Heart right ventricle (tissue), 16 donors: ENCODE measurements around the gene NPAS2. TPM values are rescaled to one million over a fixed set of nuclear protein-coding genes. Genes with fewer than 3 reads are reported as not detected.

Experiments used
- ATAC-seq, 8 donors: fragments of 200-7000 bp; cut with Tn5 transposase; one replicate each; pipeline ENCODE4 v1.9.1; 2020; ENCODE audit warnings: mild to moderate bottlenecking in 8 of 8, moderate library complexity in 8 of 8, moderate number of reproducible peaks in 1 of 8
- DNase-seq, 2 donors: peaks; one replicate each; pipeline ENCODE4 v3.0.0-alpha.2; 2020
- H3K27ac ChIP-seq, 10 donors: fragments of 200-600 bp; sonication (generic) in 2 of 10; one replicate each; pipeline versions ENCODE4 v1.5.0 to v1.8.0; 2020 to 2022; ENCODE audit warnings: mild to moderate bottlenecking in 3 of 10
- H3K27me3 ChIP-seq, 7 donors: fragments of 200-600 bp; one replicate each; pipeline ENCODE4 v1.8.0; 2021 to 2022; ENCODE audit warnings: mild to moderate bottlenecking in 2 of 7
- H3K36me3 ChIP-seq, 9 donors: fragments of 200-600 bp; sonication (generic) in 1 of 9; one replicate each; pipeline versions ENCODE4 v1.5.0 to v1.8.0; 2020 to 2022; ENCODE audit warnings: mild to moderate bottlenecking in 2 of 9
- H3K4me1 ChIP-seq, 9 donors: fragments of 200-600 bp; sonication (generic) in 1 of 9; one replicate each; pipeline versions ENCODE4 v1.5.0 to v1.8.0; 2020 to 2022; ENCODE audit warnings: mild to moderate bottlenecking in 4 of 9
- H3K4me3 ChIP-seq, 10 donors: fragments of 200-600 bp; sonication (generic) in 2 of 10; one replicate each; pipeline versions ENCODE4 v1.5.0 to v1.8.0; 2020 to 2022; ENCODE audit warnings: mild to moderate bottlenecking in 7 of 10, moderate library complexity in 2 of 10
- H3K9me3 ChIP-seq, 11 donors: fragments of 200-600 bp in 10 of 11; sonication (generic) in 2 of 11; one replicate each; pipeline versions ENCODE4 v1.5.0 to v1.8.0; 2013 to 2022; ENCODE audit warnings: mild to moderate bottlenecking in 2 of 11, control low read depth in 1 of 11, moderate library complexity in 1 of 11
- CTCF ChIP-seq, 9 donors: fragments of 200-600 bp; sonication (generic) in 2 of 9; IDR thresholded peaks; one replicate each; pipeline versions ENCODE4 v1.5.0 to v1.8.0; 2021 to 2022; ENCODE audit warnings: antibody characterized with exemption in 9 of 9, mild to moderate bottlenecking in 5 of 9, moderate library complexity in 1 of 9
- WGBS, 2 donors: extraction: QIAGEN DNeasy Blood & Tissue Kit; methylation state at CpG; one replicate each; pipeline ENCODE4 v1.1.7; 2013; ENCODE audit warnings: inconsistent platforms in 1 of 2; 5-methylcytosine and 5-hydroxymethylcytosine counted together
- intact Hi-C, 10 donors: fragments of 100-400 bp; cut with DNase I; formaldehyde crosslinking; loops; one replicate each; pipeline versions ENCODE4 v1.11.1 to v1.14.2; 2022
- polyA plus RNA-seq, 2 donors: library from polyadenylated mRNA; stranded (reverse); fragments of 200-250 nt; gene quantifications; one replicate each; pipeline ENCODE4 v1.2.3, GENCODE V29; 2013
- total RNA-seq, 10 donors: library from RNA; stranded (reverse); fragmentation: NEBNext Ultra II Directional in 3 of 10; extraction: Animal tissue kit (Norgen Biotek cat#: 25700) in 3 of 10; gene quantifications; one replicate each; pipeline versions ENCODE4 v1.2.1 to v1.2.4, GENCODE V29; 2021 to 2023
- donor health status: Arrhythmogenic right ventricular cardiomyopathy.
- donor health status: ischemic (EF 13 %, LVEDD 7.1; RV severe dilation, severe dysfunction).
- donor health status: healthy with polysubstance abuse.
- donor health status: DM: no; HTN: yes; CAD: no.
- donor health status: DM: no; HTN: no; CAD: no.
- donor health status: ischemic (EF 25% LVEDD 6.9; RV normal size, moderate dysfunction).
- donor health status: ischemic (EF 25% LVEDD 5.7; RV mildly dilated, moderate dysfunction).
- donor health status: healthy.
- donor health status: DM: yes; HTN: yes; CAD: no.
- donor health status: Ischemic cardiomyopathy.
- donor health status: ischemic (EF 35%, LVEDD 5.7; RV mildly dilated, moderate dysfunction).
- donor health status: nonischemic (EF 11% LVEDD 7.7; RV severe dilation, severe dysfunction).
- donor health status: DM: yes; HTN: yes; CAD: no.
- donor health status: PGD.
- donor health status: ischemic (EF 29% LVEDD 5.4; RV normal size, mild dysfunction).
- donor health status: nonischemic (EF 23%, LVEDD 6.1; RV moderate dilation, normal function).

NPAS2 gene
- total and polyA plus RNA-seq, 12 donors: 32.1 to 70.1 (median 41.2) TPM

DNA sequence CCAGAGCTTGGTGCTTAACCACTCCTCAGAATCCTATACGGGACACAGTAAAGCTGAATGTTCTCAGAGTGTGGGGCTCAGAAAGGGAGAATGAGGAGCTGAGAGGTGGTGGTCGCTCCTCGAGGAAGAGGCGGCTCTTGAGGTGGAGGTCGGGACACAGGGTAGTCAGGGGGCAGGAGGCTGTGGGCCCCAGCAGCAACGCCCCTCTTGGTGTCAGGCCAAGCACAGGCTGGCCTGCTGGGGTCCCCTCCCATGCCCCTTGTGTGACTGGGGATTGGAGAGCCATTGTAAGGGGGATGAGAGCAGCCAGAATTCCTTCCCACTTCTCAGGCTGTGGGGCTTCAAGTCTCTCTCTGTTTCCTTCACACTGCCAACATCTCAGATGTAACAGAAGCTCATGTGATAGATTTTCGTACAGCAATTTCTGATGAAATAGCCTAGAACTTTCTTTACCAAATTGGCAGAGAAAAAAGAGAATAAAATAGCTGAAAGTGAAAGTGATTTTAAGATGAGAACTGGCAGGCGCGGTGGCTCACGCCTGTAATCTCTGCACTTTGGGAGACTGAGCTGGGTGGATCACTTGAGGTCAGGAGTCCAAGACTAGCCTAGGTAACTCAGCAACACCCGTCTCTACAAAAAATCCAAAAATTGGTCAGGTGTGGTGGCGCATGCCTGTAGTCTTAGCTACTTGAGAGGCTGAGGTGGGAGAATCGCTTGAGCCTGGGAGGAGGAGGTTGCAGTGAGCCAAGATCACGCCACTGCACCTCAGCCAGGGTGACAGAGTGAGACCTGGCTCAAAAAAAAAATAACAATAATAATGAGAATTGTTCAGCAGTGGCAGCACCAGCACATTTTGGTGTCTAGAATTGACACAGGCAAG, 121.1 kb downstream of the NPAS2 start:
- DNase-seq (no peak), ATAC-seq (no peak)
- TF ChIP-seq CTCF (IDR thresholded peaks at IDR 0.05): no peak
- H3K4me3 ChIP-seq: no peak overlapping the region
- intact Hi-C loops: no loop called here
- H3K27me3 ChIP-seq: no peaks in the 10 kb centered on the region
- H3K4me1 ChIP-seq: peaks cover 0 to 18% (median 12%) of the 10 kb centered on the region in 9 donors
- H3K36me3 ChIP-seq: peaks cover 0 to 55% (median 0%) of the 10 kb centered on the region in 9 donors
- H3K9me3 ChIP-seq: no peaks in the 10 kb centered on the region
- H3K27ac ChIP-seq: no peak overlapping the region
- 90 to 93% methylated on average over 14 of the region's 14 CpGs for WGBS, 2 donors

- TF ChIP-seq CTCF (IDR thresholded peaks at IDR 0.05): no peak
- ATAC-seq (no peak), DNase-seq (no peak)
- Histone ChIP-seq H3K27ac (no peak overlapping the region), H3K36me3 (peaks cover 0 to 55% (median 0%) of the 10 kb centered on the region in 9 donors), H3K4me1 (peaks cover 0 to 13% (median 6%) of the 10 kb centered on the region in 9 donors), H3K9me3 (no peaks in the 10 kb centered on the region), H3K4me3 (no peak overlapping the region), H3K27me3 (no peaks in the 10 kb centered on the region)
- WGBS, 2 donors: 86 to 88% methylated on average over 10 of the region's 10 CpGs
- intact Hi-C loops: no loop called here
These were observed 121.8 kb downstream of the NPAS2 start for GRCh38 chr2:100941646-100942240.

- TF ChIP-seq CTCF (IDR thresholded peaks at IDR 0.05): no peak
- peaks cover 0 to 60% (median 0%) of the 10 kb centered on the region in 9 donors for H3K36me3 ChIP-seq
- DNase-seq (no peak), ATAC-seq (peak in 1 of 8 donors; percentile 19)
- intact Hi-C loops: no loop called here
- no peak overlapping the region for H3K27ac ChIP-seq
- H3K4me1 ChIP-seq: peaks cover 0 to 12% (median 0%) of the 10 kb centered on the region in 9 donors
- 91 to 92% methylated on average over 19 of the region's 19 CpGs for WGBS, 2 donors
- H3K4me3 ChIP-seq: no peak overlapping the region
- no peaks in the 10 kb centered on the region for H3K9me3 ChIP-seq
- H3K27me3 ChIP-seq: no peaks in the 10 kb centered on the region
These were observed 124.9 kb downstream of the NPAS2 start for GRCh38 chr2:100944617-100945432.

GRCh38 chr2:100945433-100945740, 125.4 kb downstream of the NPAS2 start:
- DNase-seq (no peak), ATAC-seq (peak in 1 of 8 donors; percentile 24)
- TF ChIP-seq CTCF (IDR thresholded peaks at IDR 0.05): no peak
- WGBS, 2 donors: 85 to 87% methylated on average over 5 of the region's 5 CpGs
- H3K27me3 ChIP-seq: no peaks in the 10 kb centered on the region
- no peaks in the 10 kb centered on the region for H3K9me3 ChIP-seq
- no peak overlapping the region for H3K4me3 ChIP-seq
- no peak overlapping the region for H3K27ac ChIP-seq
- peaks cover 0 to 59% (median 0%) of the 10 kb centered on the region in 9 donors for H3K36me3 ChIP-seq
- intact Hi-C loops: no loop called here
- peaks cover 0 to 12% (median 0%) of the 10 kb centered on the region in 9 donors for H3K4me1 ChIP-seq
